ENCODE measurements around the gene PDE4A. TPM values are rescaled to one million over a fixed set of nuclear protein-coding genes. Genes with fewer than 3 reads are reported as not detected.

Gene PDE4A
- total RNA-seq, 4 donors from 2014 or later = 0.87 to 7.1 (median 2.3) TPM

- H3K4me3 ChIP-seq = no peak overlapping the region
These were observed 20.5 kb upstream of the PDE4A start for GRCh38 chr19:10399878-10400277.

DNA sequence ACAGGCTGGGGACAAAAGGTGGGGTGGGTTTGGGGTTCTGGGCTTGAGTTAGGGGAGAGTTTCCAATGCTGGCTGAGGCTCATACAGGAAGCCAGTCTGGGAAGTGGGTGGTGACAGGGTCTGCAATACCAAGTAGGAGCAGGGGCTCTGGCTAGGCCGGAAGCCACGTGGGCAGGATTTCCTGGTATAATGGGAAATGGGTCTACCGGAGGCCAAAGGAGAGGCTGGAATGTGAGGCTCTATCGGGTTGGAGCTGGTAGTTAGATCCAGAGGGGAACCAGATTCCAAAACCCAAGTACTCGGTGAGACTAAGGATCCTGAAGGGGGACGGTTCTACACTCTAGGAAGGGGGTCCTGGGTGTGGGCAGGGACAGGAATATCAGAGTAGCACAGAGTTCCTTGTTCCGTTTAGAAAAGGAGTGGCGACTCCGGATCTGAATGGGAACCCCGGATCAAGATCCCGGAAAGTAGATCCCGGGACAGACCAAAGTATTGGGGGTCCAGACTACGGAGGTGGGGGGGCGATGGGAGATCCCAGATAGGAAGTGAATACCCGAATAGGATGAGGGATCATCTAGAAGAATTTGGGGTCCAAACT is 17.8 kb upstream of the PDE4A start:
- Histone ChIP-seq H3K27me3 (peaks cover 0 to 35% (median 2%) of the 10 kb centered on the region in 4 donors), H3K4me3 (peak overlapping the region; percentile 67 to 93 (median 70)), H3K4me1 (peaks cover 27 to 90% (median 37%) of the 10 kb centered on the region in 3 donors), H3K27ac (peak overlapping the region; percentile 74 to 90 (median 86)), H3K36me3 (peaks cover 0 to 28% (median 0%) of the 10 kb centered on the region in 3 donors), H3K9me3 (no peaks in the 10 kb centered on the region)
- TF ChIP-seq POLR2A (IDR thresholded peaks at IDR 0.05) = no peak
- TF ChIP-seq CTCF (IDR thresholded peaks at IDR 0.05) = no peak
- 0 to 1% methylated on average over 15 of the region's 15 CpGs for WGBS, 2 donors
- intact Hi-C loops (cut with DNase I) = loop anchor here (10.0 kb wide), 1 partner anchor 172 kb away; no protein-coding TSS in a partner anchor
- no peak for DNase-seq

More at GRCh38 chr19:10399878-10400277, 20.5 kb upstream of the PDE4A start:
- TF ChIP-seq POLR2A (IDR thresholded peaks at IDR 0.05) = no peak
- WGBS, 2 donors = 81 to 100% methylated on average over 1 to 6 of the region's 8 CpGs
- intact Hi-C loops (cut with DNase I) = loop anchor here (5.0 to 10.0 kb wide), 2 partner anchors 175 to 468 kb away; no protein-coding TSS in a partner anchor
- no peak for DNase-seq
- peaks cover 13 to 54% (median 13%) of the 10 kb centered on the region in 3 donors for H3K36me3 ChIP-seq
- no peaks in the 10 kb centered on the region for H3K9me3 ChIP-seq
- peaks cover 0 to 8% (median 1%) of the 10 kb centered on the region in 4 donors for H3K27me3 ChIP-seq
- peaks cover 24 to 64% (median 34%) of the 10 kb centered on the region in 3 donors for H3K4me1 ChIP-seq
- H3K27ac ChIP-seq = no peak overlapping the region

DNA sequence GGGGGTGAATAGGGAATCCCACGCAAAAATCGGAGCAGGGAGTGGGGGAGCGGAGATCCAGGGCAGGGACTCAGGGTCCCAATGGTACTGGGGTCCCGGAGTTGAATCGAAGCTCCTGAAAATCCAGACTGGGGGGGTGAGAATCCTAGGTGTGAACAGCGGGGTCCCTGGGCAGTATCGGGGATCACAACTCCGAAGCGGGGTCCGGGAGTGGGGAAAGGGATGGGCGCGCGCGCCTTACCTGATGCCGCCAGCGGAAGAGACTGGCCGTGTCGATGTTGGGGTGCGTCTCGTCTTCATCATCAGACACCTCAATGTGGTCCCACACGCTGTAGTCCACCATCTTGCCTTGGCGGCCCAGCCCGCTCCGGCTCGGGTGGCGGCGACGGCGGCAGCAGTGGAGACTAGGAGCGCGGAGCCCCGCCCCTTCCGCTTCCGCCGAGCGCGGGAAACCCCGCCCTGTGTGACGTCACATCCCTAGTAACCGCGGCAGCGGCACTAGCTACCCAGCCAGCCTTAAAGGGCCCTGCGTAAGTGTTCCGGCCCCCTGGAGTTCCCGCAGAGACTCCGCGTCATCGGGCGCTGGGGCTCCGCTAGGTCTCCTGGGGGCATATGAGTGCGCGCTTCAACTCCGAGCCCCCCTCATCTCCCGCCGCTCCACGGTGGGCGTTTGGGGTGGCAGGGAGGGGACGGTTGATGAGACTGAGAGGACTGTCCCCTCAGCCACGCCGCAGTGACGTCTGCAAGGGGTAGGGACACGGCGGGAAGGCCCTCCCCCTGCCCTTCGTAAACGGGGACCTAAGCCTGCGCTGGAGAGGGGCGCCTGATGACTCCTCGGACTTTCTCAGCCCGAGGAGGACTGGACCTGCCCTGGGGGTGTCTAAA is 17.0 kb upstream of the PDE4A start, which contains the start of gene CDC37:
Gene CDC37 (minus strand): TSS at position 406 of the 885 bp plus-strand sequence. CDS start 63 bp downstream, at position 343.
- Histone ChIP-seq H3K4me1 (peaks cover 27 to 92% (median 37%) of the 10 kb centered on the region in 3 donors), H3K36me3 (peaks cover 0 to 20% (median 0%) of the 10 kb centered on the region in 3 donors), H3K27ac (peak within 1 kb of the TSS; percentile 74 to 90 (median 86)), H3K9me3 (no peaks in the 10 kb centered on the region), H3K27me3 (peaks cover 0 to 43% (median 2%) of the 10 kb centered on the region in 4 donors), H3K4me3 (peak within 1 kb of the TSS; percentile 67 to 93 (median 70))
- peak in 3 of 4 donors; percentile 17 to 86 (median 75) for TF ChIP-seq POLR2A (IDR thresholded peaks at IDR 0.05)
- TF ChIP-seq CTCF (IDR thresholded peaks at IDR 0.05) = no peak
- intact Hi-C loops (cut with DNase I) = loop anchor here (10.0 kb wide), 1 partner anchor 171 kb away; no protein-coding TSS in a partner anchor
- peak; percentile 63 for DNase-seq
- WGBS, 2 donors = 0% methylated on average over 9 to 12 of the region's 69 CpGs

- Histone ChIP-seq H3K9me3 (no peaks in the 10 kb centered on the region), H3K4me1 (peaks cover 27 to 88% (median 32%) of the 10 kb centered on the region in 3 donors), H3K27ac (peak overlapping the region in 2 of 4 donors; percentile 5 to 90), H3K36me3 (peaks cover 0 to 4% (median 0%) of the 10 kb centered on the region in 3 donors), H3K4me3 (peak overlapping the region; percentile 67 to 93 (median 70)), H3K27me3 (peaks cover 0 to 59% (median 2%) of the 10 kb centered on the region in 4 donors)
- TF ChIP-seq POLR2A (IDR thresholded peaks at IDR 0.05) (no peak), CTCF (IDR thresholded peaks at IDR 0.05) (no peak)
- DNase-seq = no peak
- intact Hi-C loops (cut with DNase I) = loop anchor here (10.0 kb wide), 1 partner anchor 170 kb away; no protein-coding TSS in a partner anchor
- 5 to 12% methylated on average over 13 to 20 of the region's 43 CpGs for WGBS, 2 donors
These were observed 15.2 kb upstream of the PDE4A start for GRCh38 chr19:10404888-10405820.
